ENCODE data around the gene PREX1.
"Not testable (repeated sequence)": the region's sequence is repeated elsewhere in the genome, so short reads cannot be mapped to it uniquely, and the experiment has no call there.

Gene PREX1

GRCh38 chr20:48831718-48832404 is 4.1 kb upstream of the PREX1 start:
- no peak overlapping the region for H3K4me3 ChIP-seq (ENCODE audit: low read length)
- no peak for TF ChIP-seq CTCF (conservative IDR thresholded peaks at IDR 0.05; ENCODE audit: low read length)
- peak; percentile 53 for DNase-seq (ENCODE audit: low read depth)

- no peak for TF ChIP-seq CTCF (conservative IDR thresholded peaks at IDR 0.05; ENCODE audit: low read length)
- no peak for DNase-seq (ENCODE audit: low read depth)
- H3K4me3 ChIP-seq (ENCODE audit: low read length): no peak overlapping the region
Measured at GRCh38 chr20:48830826-48831318, 3.1 kb upstream of the PREX1 start.

GRCh38 chr20:48829940-48830339 is 2.1 kb upstream of the PREX1 start:
- H3K4me3 ChIP-seq (ENCODE audit: low read length): no peak overlapping the region
- TF ChIP-seq CTCF (conservative IDR thresholded peaks at IDR 0.05; ENCODE audit: low read length): no peak
- no peak for DNase-seq (ENCODE audit: low read depth)

GRCh38 chr20:48828734-48829460 is 1.1 kb upstream of the PREX1 start:
- TF ChIP-seq CTCF (conservative IDR thresholded peaks at IDR 0.05; ENCODE audit: low read length): no peak
- H3K4me3 ChIP-seq (ENCODE audit: low read length): peak overlapping the region; percentile 47
- DNase-seq (ENCODE audit: low read depth): no peak

GRCh38 chr20:48826883-48827771 is 672 bp downstream of the PREX1 start:
- peak; percentile 28 for DNase-seq (ENCODE audit: low read depth)
- peak overlapping the region; percentile 71 for H3K4me3 ChIP-seq (ENCODE audit: low read length)
- TF ChIP-seq CTCF (conservative IDR thresholded peaks at IDR 0.05; ENCODE audit: low read length): no peak

GRCh38 chr20:48826480-48826879 is 1.3 kb downstream of the PREX1 start:
- peak overlapping the region; percentile 71 for H3K4me3 ChIP-seq (ENCODE audit: low read length)

GRCh38 chr20:48826069-48826468 is 1.7 kb downstream of the PREX1 start:
- no peak for DNase-seq (ENCODE audit: low read depth)
- no peak for TF ChIP-seq CTCF (conservative IDR thresholded peaks at IDR 0.05; ENCODE audit: low read length)
- peak overlapping the region; percentile 20 for H3K4me3 ChIP-seq (ENCODE audit: low read length)

More at GRCh38 chr20:48826480-48826879, 1.3 kb downstream of the PREX1 start:
- DNase-seq (ENCODE audit: low read depth): not testable (repeated sequence)

Measured in AG10803 (cell line).